Fibroblast of pulmonary artery (primary cell): ENCODE results near the gene NCKAP5.

Source experiments
- DNase-seq: peaks from one replicate; pipeline ENCODE4 v3.0.0-alpha.2; 2010; ENCODE audit warnings: low read depth
- H3K4me3 ChIP-seq: replicated peaks from 2 replicates; pipeline ENCODE4 v1.5.1; 2011; ENCODE audit warnings: low read depth, mild to moderate bottlenecking, control low read depth, low read length, moderate library complexity
- CTCF ChIP-seq: IDR thresholded peaks from 2 replicates; pipeline ENCODE4 v1.5.1; 2011; ENCODE audit warnings: mild to moderate bottlenecking, control low read depth, low read length, inconsistent platforms; ENCODE audit errors: missing control alignments

Gene NCKAP5

GRCh38 chr2:133562558-133562957, 5.7 kb downstream of the NCKAP5 start:
- no peak for DNase-seq
- no peak overlapping the region for H3K4me3 ChIP-seq
- no peak for TF ChIP-seq CTCF

GRCh38 chr2:133561045-133561852, 7.0 kb downstream of the NCKAP5 start:
- no peak overlapping the region for H3K4me3 ChIP-seq
- DNase-seq = peak; percentile 83
- TF ChIP-seq CTCF = peak; percentile 80

GRCh38 chr2:133557614-133558013, 10.6 kb downstream of the NCKAP5 start:
- TF ChIP-seq CTCF = no peak
- no peak overlapping the region for H3K4me3 ChIP-seq
- no peak for DNase-seq

GRCh38 chr2:133553838-133554408, 14.3 kb downstream of the NCKAP5 start:
- DNase-seq = no peak
- no peak overlapping the region for H3K4me3 ChIP-seq
- TF ChIP-seq CTCF = no peak

- TF ChIP-seq CTCF = no peak
- DNase-seq = no peak
- no peak overlapping the region for H3K4me3 ChIP-seq
Measured at GRCh38 chr2:133553251-133553650, 15.0 kb downstream of the NCKAP5 start.

- no peak overlapping the region for H3K4me3 ChIP-seq
- no peak for DNase-seq
- no peak for TF ChIP-seq CTCF
Measured at GRCh38 chr2:133552821-133553220, 15.4 kb downstream of the NCKAP5 start.
